H7 (cell line): Measurements from ENCODE around the gene RNF146. TPM values are rescaled to one million over a fixed set of nuclear protein-coding genes. Genes with fewer than 3 reads are reported as not detected.
"Not testable (repeated sequence)": the region's sequence is repeated elsewhere in the genome, so short reads cannot be mapped to it uniquely, and the experiment has no call there.

ENCODE experiments used
- DNase-seq: peaks from one replicate; pipeline ENCODE4 v3.0.0; 2012
- H3K27me3 ChIP-seq: 2 replicates; pipeline ENCODE4 v1.6.0; 2011; ENCODE audit warnings: mild to moderate bottlenecking, low read length; ENCODE audit not compliant: control insufficient read depth, insufficient read depth
- H3K36me3 ChIP-seq: replicated peaks from 2 replicates; pipeline ENCODE4 v1.5.1; 2011; ENCODE audit warnings: low read length; ENCODE audit not compliant: control insufficient read depth, insufficient read depth
- H3K4me3 ChIP-seq: 2 replicates; pipeline ENCODE4 v1.5.1; 2011; ENCODE audit warnings: low read depth, mild to moderate bottlenecking, control low read depth, low read length, moderate library complexity; ENCODE audit not compliant: insufficient read depth
- total RNA-seq: library from RNA; depleted of rRNA; stranded (reverse); fragments of >200 nt; shearing (Covaris generic); gene quantifications from 2 replicates; pipeline ENCODE4 v1.2.3, GENCODE V29; 2014; rRNA removed

Gene RNF146, protein sequence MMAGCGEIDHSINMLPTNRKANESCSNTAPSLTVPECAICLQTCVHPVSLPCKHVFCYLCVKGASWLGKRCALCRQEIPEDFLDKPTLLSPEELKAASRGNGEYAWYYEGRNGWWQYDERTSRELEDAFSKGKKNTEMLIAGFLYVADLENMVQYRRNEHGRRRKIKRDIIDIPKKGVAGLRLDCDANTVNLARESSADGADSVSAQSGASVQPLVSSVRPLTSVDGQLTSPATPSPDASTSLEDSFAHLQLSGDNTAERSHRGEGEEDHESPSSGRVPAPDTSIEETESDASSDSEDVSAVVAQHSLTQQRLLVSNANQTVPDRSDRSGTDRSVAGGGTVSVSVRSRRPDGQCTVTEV
- total RNA-seq = 27.5 and 36.2 TPM in 2 replicates

GRCh38 chr6:127266178-127266891 is at the start of gene RNF146:
Gene RNF146, plus strand, starts transcription at chr6:127266864. Its CDS starts 13,475 bp downstream, at chr6:127280339.
- DNase-seq = peak; percentile 85
- Histone ChIP-seq H3K27me3 (no peaks in the 10 kb centered on the region), H3K4me3 (peak within 1 kb of the TSS; percentile 94), H3K36me3 (no peaks in the 10 kb centered on the region)

DNA sequence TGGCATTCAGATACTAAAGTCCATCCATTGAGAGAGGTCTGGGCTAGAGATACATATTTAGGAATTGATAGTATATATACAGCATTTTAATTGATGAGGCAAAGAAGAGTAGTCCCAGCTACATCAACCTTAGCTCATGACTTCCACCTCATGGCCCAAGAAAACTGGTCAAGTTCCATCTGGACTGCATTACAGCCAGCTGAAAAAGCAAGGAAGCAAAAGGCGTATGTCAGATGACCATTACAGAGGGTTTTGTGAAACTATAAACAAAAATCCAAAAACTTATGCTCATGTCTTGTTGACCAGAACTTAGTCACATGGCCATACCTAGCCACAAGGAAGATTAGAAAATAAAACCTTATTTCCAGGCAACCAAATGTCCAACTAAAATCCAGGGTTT is 46.8 kb upstream of the RNF146 start:
- Histone ChIP-seq H3K36me3 (no peaks in the 10 kb centered on the region), H3K4me3 (no peak overlapping the region), H3K27me3 (no peaks in the 10 kb centered on the region)
- no peak for DNase-seq

- no peaks in the 10 kb centered on the region for H3K36me3 ChIP-seq
- H3K27me3 ChIP-seq = no peaks in the 10 kb centered on the region
- no peak overlapping the region for H3K4me3 ChIP-seq
- DNase-seq = no peak
Measured at GRCh38 chr6:127221201-127221600, 45.5 kb upstream of the RNF146 start.

DNA sequence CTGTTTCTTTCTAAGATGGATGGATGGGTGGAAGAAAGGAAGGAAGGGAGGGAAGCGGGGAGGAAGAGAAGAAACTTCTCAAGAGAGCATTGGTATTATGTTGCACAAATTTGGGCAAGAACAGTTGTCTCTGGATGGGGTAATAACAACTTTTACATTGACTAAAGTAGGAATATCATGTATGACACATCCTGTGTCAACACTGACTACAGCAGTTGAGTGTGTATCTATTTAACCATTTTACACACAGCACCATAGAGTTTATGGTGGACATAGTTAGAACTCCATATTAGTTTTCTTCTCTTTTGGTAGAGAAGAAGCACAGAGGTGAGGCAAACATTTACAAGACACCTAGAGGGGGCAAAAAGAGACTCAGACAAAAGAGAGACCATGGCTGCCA is 44.2 kb upstream of the RNF146 start:
- no peaks in the 10 kb centered on the region for H3K36me3 ChIP-seq
- H3K27me3 ChIP-seq = no peaks in the 10 kb centered on the region
- DNase-seq = no peak
- no peak overlapping the region for H3K4me3 ChIP-seq

DNA sequence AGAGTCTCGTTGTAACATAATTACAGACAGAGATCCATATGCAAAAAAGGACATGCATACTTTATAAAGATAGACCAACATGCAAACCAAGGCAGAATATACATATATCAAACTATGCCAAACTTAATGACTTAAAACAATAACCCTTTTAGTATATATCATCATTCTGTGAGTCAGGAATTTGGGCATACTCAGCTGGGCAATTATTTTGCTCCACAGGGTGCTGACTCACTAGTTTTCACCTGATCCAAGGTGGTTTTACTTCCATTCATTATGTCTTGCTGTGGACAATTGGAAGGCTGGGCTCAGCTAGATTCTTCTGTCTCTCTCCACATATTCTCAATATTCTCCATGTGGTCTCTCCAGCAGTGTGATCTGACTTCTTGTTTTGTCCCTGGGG is 41.2 kb upstream of the RNF146 start:
- H3K27me3 ChIP-seq = no peaks in the 10 kb centered on the region
- no peaks in the 10 kb centered on the region for H3K36me3 ChIP-seq
- DNase-seq = no peak
- no peak overlapping the region for H3K4me3 ChIP-seq

DNA sequence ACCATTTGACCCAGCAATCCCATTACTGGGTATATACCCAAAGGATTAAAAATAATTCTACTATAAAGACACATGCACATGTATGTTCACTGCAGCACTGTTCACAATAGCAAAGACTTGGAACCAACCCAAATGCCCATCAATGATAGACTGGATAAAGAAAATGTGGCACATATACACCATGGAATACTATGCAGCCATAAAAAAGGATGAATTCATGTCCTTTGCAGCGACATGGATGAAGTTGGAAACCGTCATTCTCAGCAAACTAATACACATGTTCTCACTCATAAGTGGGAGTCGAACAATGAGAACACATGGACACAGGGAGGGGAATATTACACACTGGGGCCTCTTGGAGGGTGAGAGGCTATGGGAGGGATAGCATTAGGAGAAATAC is 32.8 kb upstream of the RNF146 start:
- H3K36me3 ChIP-seq, DNase-seq, H3K27me3 ChIP-seq, H3K4me3 ChIP-seq: not testable (repeated sequence)

GRCh38 chr6:127243501-127243900 is 23.2 kb upstream of the RNF146 start:
- H3K36me3 ChIP-seq = no peaks in the 10 kb centered on the region
- no peak for DNase-seq
- H3K4me3 ChIP-seq = no peak overlapping the region
- H3K27me3 ChIP-seq = no peaks in the 10 kb centered on the region

GRCh38 chr6:127247114-127248096 is 19.3 kb upstream of the RNF146 start:
- H3K27me3 ChIP-seq = no peaks in the 10 kb centered on the region
- no peaks in the 10 kb centered on the region for H3K36me3 ChIP-seq
- H3K4me3 ChIP-seq = no peak overlapping the region
- no peak for DNase-seq

DNA sequence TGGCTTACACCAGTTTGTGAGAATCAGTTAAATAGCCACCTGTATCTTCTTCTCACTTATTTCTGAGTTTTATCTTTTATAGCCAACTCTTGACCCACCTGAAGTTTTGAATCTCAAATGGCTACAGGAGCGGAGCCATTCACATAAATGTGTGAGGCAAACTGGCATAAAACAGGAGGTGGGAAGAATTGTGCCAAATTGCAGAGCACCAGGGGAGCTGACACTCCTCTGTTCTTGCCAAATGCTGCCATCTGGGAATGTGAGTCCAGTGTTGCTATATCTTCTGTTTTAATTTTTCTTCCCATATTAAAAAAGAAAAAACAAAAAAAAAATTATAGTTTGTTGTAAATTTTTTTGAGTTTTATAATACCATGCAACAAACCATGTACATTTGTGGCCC is 17.0 kb upstream of the RNF146 start:
- Histone ChIP-seq H3K27me3 (no peaks in the 10 kb centered on the region), H3K4me3 (no peak overlapping the region), H3K36me3 (no peaks in the 10 kb centered on the region)
- DNase-seq = no peak

DNA sequence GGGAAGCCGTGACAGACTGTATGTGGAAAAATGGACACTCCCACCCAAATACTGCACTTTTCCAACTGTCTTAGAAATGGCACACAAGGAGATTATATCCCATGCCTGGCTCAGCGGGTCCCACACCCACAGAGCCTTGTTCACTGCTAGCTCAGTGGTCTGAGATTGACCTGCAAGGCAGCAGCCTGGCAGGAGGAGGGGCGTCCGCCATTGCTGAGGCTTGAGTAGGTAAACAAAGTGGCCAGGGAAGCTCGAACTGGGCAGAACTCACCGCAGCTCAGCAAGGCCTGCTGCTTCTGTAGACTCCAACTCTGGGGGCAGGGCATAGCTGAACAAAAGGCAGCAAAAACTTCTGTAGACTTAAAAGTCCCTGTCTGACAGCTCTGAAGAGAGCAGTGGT is 11.4 kb upstream of the RNF146 start:
- no peak for DNase-seq
- Histone ChIP-seq H3K36me3 (no peaks in the 10 kb centered on the region), H3K4me3 (no peak overlapping the region), H3K27me3 (no peaks in the 10 kb centered on the region)

DNA sequence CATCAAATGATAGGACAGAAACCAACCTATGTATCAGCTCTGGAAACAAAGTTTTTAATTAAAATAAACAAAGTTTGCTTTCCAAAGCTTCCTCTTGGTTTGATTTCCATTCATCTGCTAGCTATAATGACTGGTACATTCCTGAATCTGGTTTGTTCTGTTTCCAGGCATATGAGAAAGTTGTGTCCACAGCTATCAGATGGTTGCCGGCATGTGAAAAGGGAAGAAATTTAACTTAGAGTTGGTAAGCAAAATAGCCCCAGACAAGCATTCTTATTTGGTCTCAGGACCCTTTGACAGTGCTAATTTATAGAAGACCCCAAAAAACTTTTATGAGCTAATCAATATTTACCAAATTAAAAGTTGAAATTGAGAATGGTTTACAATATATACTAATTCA is 3.8 kb upstream of the RNF146 start:
- no peak for DNase-seq
- Histone ChIP-seq H3K4me3 (no peak overlapping the region), H3K27me3 (no peaks in the 10 kb centered on the region), H3K36me3 (no peaks in the 10 kb centered on the region)

- Histone ChIP-seq H3K27me3 (no peaks in the 10 kb centered on the region), H3K36me3 (no peaks in the 10 kb centered on the region), H3K4me3 (no peak overlapping the region)
- no peak for DNase-seq
Measured at GRCh38 chr6:127263481-127263880, 3.2 kb upstream of the RNF146 start.

GRCh38 chr6:127266892-127267645 is 405 bp downstream of the RNF146 start:
- peak; percentile 76 for DNase-seq
- Histone ChIP-seq H3K27me3 (no peaks in the 10 kb centered on the region), H3K4me3 (peak overlapping the region; percentile 94), H3K36me3 (no peaks in the 10 kb centered on the region)
